GM19397 (cell line): ENCODE data around the gene MAP3K3.

Source experiments
- ATAC-seq: cut with Tn5 transposase; IDR thresholded peaks from one replicate; pipeline ENCODE4 v1.9.1; 2021; ENCODE audit warnings: mild to moderate bottlenecking, moderate library complexity; ENCODE audit not compliant: unreplicated experiment

MAP3K3 gene

GRCh38 chr17:63621229-63621683 lies 961 bp upstream of the MAP3K3 start:
- no peak for ATAC-seq

- ATAC-seq, result peak; percentile 25
These were observed 565 bp downstream of the MAP3K3 start for GRCh38 chr17:63622574-63623390.

GRCh38 chr17:63623786-63624530 lies 1.7 kb downstream of the MAP3K3 start:
- ATAC-seq, result no peak

- no peak for ATAC-seq
These were observed 2.3 kb downstream of the MAP3K3 start for GRCh38 chr17:63624531-63624880.

- no peak for ATAC-seq
These were observed 4.4 kb downstream of the MAP3K3 start for GRCh38 chr17:63626551-63627180.

- no peak for ATAC-seq
These were observed 7.4 kb downstream of the MAP3K3 start for GRCh38 chr17:63629627-63630026.

GRCh38 chr17:63631062-63631461 lies 8.8 kb downstream of the MAP3K3 start:
- ATAC-seq, result no peak

GRCh38 chr17:63631626-63632025 lies 9.4 kb downstream of the MAP3K3 start:
- ATAC-seq, result no peak

- ATAC-seq, result no peak
These were observed 11.5 kb downstream of the MAP3K3 start for GRCh38 chr17:63633742-63634141.

GRCh38 chr17:63634163-63634562 lies 11.9 kb downstream of the MAP3K3 start:
- ATAC-seq, result no peak

- ATAC-seq, result no peak
These were observed 12.6 kb downstream of the MAP3K3 start for GRCh38 chr17:63634816-63635215.

- no peak for ATAC-seq
These were observed 13.1 kb downstream of the MAP3K3 start for GRCh38 chr17:63635290-63635689.

- ATAC-seq, result no peak
These were observed 13.6 kb downstream of the MAP3K3 start for GRCh38 chr17:63635787-63636186.

- ATAC-seq, result no peak
These were observed 16.9 kb downstream of the MAP3K3 start for GRCh38 chr17:63639125-63639524.

- no peak for ATAC-seq
These were observed 17.8 kb downstream of the MAP3K3 start for GRCh38 chr17:63640038-63640437.

GRCh38 chr17:63641692-63642448 lies 19.7 kb downstream of the MAP3K3 start:
- ATAC-seq, result no peak

GRCh38 chr17:63644846-63645245 lies 22.6 kb downstream of the MAP3K3 start:
- no peak for ATAC-seq

GRCh38 chr17:63645775-63646487 lies 23.7 kb downstream of the MAP3K3 start:
- ATAC-seq, result peak; percentile 54

GRCh38 chr17:63646488-63646806 lies 24.2 kb downstream of the MAP3K3 start:
- peak; percentile 80 for ATAC-seq

GRCh38 chr17:63647065-63647725 lies 25.0 kb downstream of the MAP3K3 start:
- peak; percentile 10 for ATAC-seq
